ENCODE data around the gene RAB9A.

Gene RAB9A

DNA sequence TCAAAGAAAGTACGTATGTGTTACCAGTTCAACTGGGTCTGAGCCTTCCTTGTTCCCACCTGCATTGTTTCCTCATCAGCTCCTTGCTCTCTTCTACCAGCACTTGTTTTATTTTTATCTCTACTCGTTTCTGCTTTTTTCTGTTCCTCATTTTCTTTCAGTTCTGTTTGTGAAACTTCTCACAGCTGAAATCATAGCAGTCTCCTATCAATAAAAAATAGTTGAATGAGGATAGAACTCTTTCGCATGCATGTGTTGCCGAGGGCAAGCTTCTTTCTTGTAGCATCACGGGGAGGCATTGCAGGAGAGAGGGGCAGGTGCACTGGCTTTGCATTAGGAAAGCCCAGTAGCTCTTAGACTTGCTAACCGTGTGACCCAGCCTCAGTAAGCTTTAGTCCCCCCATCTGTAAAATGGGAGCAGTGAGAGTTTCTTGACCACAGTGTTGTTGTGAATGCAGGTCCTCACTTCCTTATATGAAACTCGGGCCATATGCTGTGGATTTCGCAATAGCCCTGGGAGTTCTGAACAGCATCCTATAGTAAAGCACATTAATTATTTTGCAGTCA is 70.3 kb downstream of the RAB9A start:
- no peaks in the 10 kb centered on the region for H3K27me3 Mint-ChIP-seq
- peaks cover 31% of the 10 kb centered on the region for H3K4me1 Mint-ChIP-seq
- no peak overlapping the region for H3K4me3 Mint-ChIP-seq
- ATAC-seq (no peak), DNase-seq (no peak)
- H3K36me3 Mint-ChIP-seq (ENCODE audit: low read depth) = peaks cover 30% of the 10 kb centered on the region
- no peaks in the 10 kb centered on the region for H3K9me3 Mint-ChIP-seq
- H3K27ac Mint-ChIP-seq = no peak overlapping the region
